ENCODE data around the gene TXNDC2. TPM values are rescaled to one million over a fixed set of nuclear protein-coding genes. Genes with fewer than 3 reads are reported as not detected.

TXNDC2 gene
- total and polyA plus RNA-seq, 9 of the 15 experiments (the other 6 are each of a cell fraction or from before 2014, with no cell fraction given): 1.2 to 4.9 (median 2.3) TPM

GRCh38 chr18:9900699-9901098 lies 14.9 kb downstream of the TXNDC2 start:
- FAIRE-seq (no peak), ATAC-seq (no peak), DNase-seq (ENCODE audit: extremely low read depth in 1 of 4, low spot score in 3 of 4) (no peak)
- in situ Hi-C loops (cut with MboI): no loop called here
- H3K4me2 ChIP-seq (ENCODE audit: insufficient read depth, low read length): peak overlapping the region; percentile 9; the same call in 1 of the 2 replicates
- 59% methylated on average over 7 of the region's 7 CpGs for WGBS (ENCODE audit: insufficient coverage, low coverage, missing lambda C conversion rate)
- H4K20me1 ChIP-seq (replicated peaks; ENCODE audit: control insufficient read depth, insufficient read depth, low read length): no peaks in the 10 kb centered on the region
- no peaks in the 10 kb centered on the region; the same call in 2 of the 3 replicates for H3K79me2 ChIP-seq (ENCODE audit: control insufficient read depth, insufficient read depth, low read length)
- no peaks in the 10 kb centered on the region for H3K27me3 ChIP-seq (ENCODE audit: control insufficient read depth in 2 of 2, insufficient read depth in 2 of 2, low read length in 2 of 2)
- CTCF ChIA-PET (ENCODE audit: low intra/inter-chr PET ratio): no interaction called here
- no peak overlapping the region for H3K27ac ChIP-seq (ENCODE audit: extremely low read depth, low read depth, low read length)
- no peaks in the 10 kb centered on the region for H3K9me1 ChIP-seq (ENCODE audit: control insufficient read depth, insufficient read depth, low read length)
- H3K4me3 ChIP-seq: no peak overlapping the region
- no TSS peak for BruUV-seq (replicated peaks)
- H2AFZ ChIP-seq (ENCODE audit: low read depth, low read length): peak overlapping the region; percentile 41
- no peaks in the 10 kb centered on the region for H3K9me3 ChIP-seq (replicated peaks; ENCODE audit: control insufficient read depth, insufficient read depth, low read depth, low read length)
- no peaks in the 10 kb centered on the region for H3K36me3 ChIP-seq (ENCODE audit: control insufficient read depth, insufficient read depth, low read length)
- POLR2A ChIA-PET: interaction anchor here (1.4 to 3.5 kb wide), 2 partner anchors 13 to 15 kb away, joined by 6 to 26 read pairs; partner anchors contain the start of genes TXNDC2 and VAPA
- peaks cover 21 to 62% of the 10 kb centered on the region in 2 experiments for H3K4me1 ChIP-seq (replicated peaks in 1 of 2; ENCODE audit: control insufficient read depth in 2 of 2, insufficient read depth in 2 of 2, low read length in 2 of 2)
- intact Hi-C loops (cut with micrococcal nuclease): no loop called here
- peak overlapping the region in 1 of 2 experiments; percentile 9; a peak in 1 of 4 replicates for H3K9ac ChIP-seq (ENCODE audit: insufficient read depth in 1 of 2, low read depth in 2 of 2, low read length in 2 of 2)
- TF ChIP-seq MAX (CRISPR knock-in tag; IDR thresholded peaks at IDR 0.05) (no peak), PRDM10 (IDR thresholded peaks at IDR 0.05; ENCODE audit: partially characterized antibody) (no peak), GTF3C2 (IDR thresholded peaks at IDR 0.05; ENCODE audit: borderline replicate concordance, extremely low read depth, insufficient read length) (no peak), ZBTB2 (IDR thresholded peaks at IDR 0.05) (0 out of 2 replicates have a peak, but pooled peaks have one; percentile 57), ELF4 (CRISPR knock-in tag; IDR thresholded peaks at IDR 0.05) (peak; percentile 64; the same call in 1 of the 2 replicates), JUND (IDR thresholded peaks at IDR 0.05; ENCODE audit: borderline replicate concordance, low read depth, low read length) (no peak), JUND (tag; IDR thresholded peaks at IDR 0.05; ENCODE audit: borderline replicate concordance, low read depth, low read length) (0 out of 3 replicates have a peak, but pooled peaks have one; percentile 10), BRD4 (IDR thresholded peaks at IDR 0.05) (no peak), ELF1 (tag; IDR thresholded peaks at IDR 0.05) (0 out of 2 replicates have a peak, but pooled peaks have one; percentile 22), THRB (CRISPR knock-in tag; conservative IDR thresholded peaks at IDR 0.05) (0 out of 2 replicates have a peak, but pooled peaks have one; percentile 50)

Measured in K562 (cell line).